GM12873 (cell line): ENCODE results near the gene FCRL6.

Source experiments
- CTCF ChIP-seq: IDR thresholded peaks from 2 replicates; pipeline ENCODE4 v1.5.1; 2012; ENCODE audit warnings: low read depth, mild to moderate bottlenecking, moderate library complexity, low read length, control low read depth; ENCODE audit not compliant: insufficient read depth; ENCODE audit errors: missing control alignments

FCRL6 gene

GRCh38 chr1:159829822-159830465, 27.8 kb downstream of the FCRL6 start:
- TF ChIP-seq CTCF = no peak

DNA sequence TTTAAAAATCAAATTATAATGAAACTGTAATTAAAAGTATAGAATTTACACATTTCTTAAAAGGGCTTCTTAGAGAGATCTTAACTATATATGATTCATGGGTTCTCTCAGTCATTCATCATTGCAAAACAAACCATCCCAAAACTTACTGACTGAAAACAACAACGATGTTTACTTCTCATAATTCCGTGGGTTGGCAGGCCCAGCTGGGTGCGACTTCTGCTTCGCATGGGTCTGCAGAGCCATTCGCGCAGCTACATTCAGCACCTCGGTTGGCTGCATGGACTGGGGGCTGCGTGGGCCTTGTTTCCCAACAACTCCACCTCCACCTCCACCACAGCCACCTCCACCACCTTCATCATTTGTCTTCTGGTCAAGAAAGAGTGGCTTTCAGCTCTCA, 28.6 kb downstream of the FCRL6 start:
- no peak for TF ChIP-seq CTCF

DNA sequence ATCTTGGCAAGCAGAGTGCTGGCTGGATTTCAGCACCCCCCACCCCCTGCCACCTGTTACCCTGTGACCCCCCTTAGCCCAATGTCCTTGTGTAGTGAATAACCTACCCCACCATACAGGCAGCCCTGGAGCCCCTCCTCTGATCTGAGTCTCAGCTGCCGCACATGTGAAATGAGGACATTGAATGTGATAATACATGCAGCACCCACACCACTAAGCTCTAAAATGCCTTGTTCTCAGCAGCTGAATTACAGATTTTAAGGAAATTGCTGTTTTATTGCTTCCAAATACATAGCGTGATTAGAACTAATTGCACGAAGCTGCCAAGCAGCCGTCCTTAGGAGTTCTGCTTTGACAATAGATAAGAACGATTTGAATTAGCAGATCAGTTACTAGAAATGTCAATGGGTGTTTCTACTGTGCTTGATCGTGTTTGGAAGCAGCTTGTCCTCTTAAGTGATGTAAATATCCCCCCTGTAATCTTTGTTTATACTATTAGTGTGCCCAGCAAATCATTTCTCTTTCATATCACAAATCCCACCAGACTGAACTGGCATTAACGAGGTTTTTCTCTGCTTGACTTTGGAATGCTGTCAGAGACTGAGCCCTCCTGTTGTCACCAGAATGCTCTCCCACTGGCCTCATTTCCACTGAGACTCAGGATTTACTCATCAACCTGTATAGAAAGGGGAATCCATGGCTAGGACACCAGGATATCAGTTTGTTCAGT, 29.4 kb downstream of the FCRL6 start:
- TF ChIP-seq CTCF = no peak

DNA sequence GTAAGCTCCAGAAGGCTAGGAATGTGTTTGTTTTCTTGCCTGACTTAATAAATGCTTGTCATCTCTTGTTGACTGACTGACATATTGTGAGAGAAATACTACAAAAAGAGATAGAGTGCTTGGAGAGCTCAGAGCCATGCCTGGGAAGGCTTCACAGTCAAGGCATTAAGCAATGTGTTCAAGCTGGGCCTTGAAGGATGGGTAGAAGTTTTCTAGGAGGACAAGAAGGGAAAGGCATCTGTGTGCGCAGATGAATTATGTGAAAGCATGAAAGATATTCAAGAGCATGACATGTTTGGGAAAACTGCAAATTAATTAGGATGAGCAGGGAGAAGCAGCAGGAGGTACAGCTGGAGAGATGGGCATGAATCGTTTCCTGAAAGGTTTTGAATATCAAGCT, 30.1 kb downstream of the FCRL6 start:
- TF ChIP-seq CTCF = no peak

GRCh38 chr1:159835356-159835755, 33.2 kb downstream of the FCRL6 start:
- no peak for TF ChIP-seq CTCF

DNA sequence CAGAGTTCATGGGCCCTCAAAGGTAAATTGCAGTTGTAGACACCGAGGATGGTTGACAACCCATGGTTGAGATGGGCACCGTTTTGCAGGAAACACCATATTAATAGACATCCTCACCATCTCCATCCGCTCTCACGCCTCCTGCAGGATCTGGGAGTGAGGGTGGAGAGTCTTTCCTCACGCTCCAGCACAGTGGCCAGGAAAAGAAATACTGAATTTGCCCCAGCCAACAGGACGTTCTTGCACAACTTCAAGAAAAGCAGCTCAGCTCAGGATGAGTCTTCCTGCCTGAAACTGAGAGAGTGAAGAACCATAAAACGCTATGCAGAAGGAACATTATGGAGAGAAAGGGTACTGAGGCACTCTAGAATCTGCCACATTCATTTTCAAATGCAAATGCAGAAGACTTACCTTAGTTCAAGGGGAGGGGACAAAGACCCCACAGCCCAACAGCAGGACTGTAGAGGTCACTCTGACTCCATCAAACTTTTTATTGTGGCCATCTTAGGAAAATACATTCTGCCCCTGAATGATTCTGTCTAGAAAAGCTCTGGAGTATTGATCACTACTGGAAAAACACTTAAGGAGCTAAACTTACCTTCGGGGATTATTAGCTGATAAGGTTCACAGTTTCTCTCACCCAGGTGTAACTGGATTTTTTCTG, 33.8 kb downstream of the FCRL6 start:
- peak; percentile 16 for TF ChIP-seq CTCF

- TF ChIP-seq CTCF = no peak
Measured at GRCh38 chr1:159838715-159839114, 36.6 kb downstream of the FCRL6 start.
